Activated T-helper 1 cell treated with anti-CD3 and anti-CD28 coated beads, Interleukin-2, amount 50 U/mL, for 16 hours (primary cell): ENCODE data around the gene SLC25A31.

ENCODE experiments used
- DNase-seq, 2 donors: peaks; one replicate each; pipeline ENCODE4 v3.0.0-alpha.2; 2020; ENCODE audit warnings: low read depth in 1 of 2, low spot score in 1 of 2

Gene SLC25A31

GRCh38 chr4:127776620-127777019 lies 46.4 kb downstream of the SLC25A31 start:
- DNase-seq = no peak

DNA sequence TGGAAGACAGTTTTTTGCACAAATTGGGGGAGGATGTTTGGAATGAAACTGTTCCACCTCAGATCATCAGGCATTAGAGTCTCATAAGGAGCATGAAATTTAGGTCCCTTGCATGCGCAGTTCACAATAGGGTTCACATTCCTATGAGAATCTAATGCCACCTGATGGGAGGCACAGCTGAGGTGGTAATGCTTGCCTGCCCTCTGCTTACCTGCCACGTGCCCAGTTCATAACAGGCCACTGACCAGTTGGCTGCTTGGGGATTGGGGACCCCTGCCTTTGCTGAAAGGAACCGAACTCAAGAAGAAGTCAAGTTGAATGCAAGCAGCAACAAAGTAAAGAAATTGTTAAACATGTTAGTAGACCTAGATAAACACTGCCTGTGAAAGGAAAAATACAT lies 47.3 kb downstream of the SLC25A31 start:
- no peak for DNase-seq

GRCh38 chr4:127778102-127778501 lies 47.9 kb downstream of the SLC25A31 start:
- DNase-seq = no peak

GRCh38 chr4:127780598-127780997 lies 50.4 kb downstream of the SLC25A31 start:
- DNase-seq = no peak

- no peak for DNase-seq
Observed at GRCh38 chr4:127781300-127782024, 51.3 kb downstream of the SLC25A31 start.

GRCh38 chr4:127782025-127782274 lies 51.8 kb downstream of the SLC25A31 start:
- DNase-seq = no peak

DNA sequence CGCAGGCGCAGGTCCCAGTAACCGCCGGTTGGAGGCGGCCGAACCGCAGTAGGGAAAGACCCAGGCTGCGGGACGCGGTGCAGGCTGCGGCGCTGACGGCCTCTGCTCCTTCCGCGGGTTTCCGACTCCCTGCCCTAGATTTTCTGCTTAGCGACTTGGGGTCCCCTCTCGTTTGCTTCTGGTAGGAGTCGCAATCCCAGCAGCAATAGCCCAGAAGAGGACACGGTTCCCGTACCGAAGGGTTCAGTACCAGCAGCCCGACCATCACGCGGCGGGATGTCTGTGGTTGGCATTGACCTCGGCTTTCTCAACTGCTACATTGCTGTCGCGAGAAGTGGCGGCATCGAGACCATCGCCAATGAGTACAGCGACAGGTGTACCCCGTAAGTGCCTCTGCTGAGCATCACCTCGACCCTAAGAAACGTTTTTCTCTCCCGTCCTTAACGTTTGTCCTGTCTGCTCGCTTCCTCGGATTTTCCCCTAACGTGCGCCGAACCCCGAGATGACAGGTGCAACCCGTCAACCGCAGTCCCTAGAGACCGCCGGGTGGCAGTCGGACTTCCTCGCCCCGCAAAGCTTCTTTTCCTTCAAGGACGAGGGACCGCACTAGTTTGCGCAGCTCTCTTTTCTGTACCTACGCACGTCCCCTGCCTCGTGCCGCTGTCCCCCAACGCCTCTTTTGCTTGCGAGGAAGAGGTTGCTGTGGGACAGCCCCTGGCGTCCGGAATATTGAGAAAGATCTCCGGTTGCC lies 52.2 kb downstream of the SLC25A31 start, which contains the start of gene HSPA4L:
Gene HSPA4L (plus strand): TSS at position 48 of the 751 bp plus-strand sequence. CDS start 229 bp downstream, at position 277.
- peak in 1 of 2 donors; percentile 17 for DNase-seq

- no peak for DNase-seq
Observed at GRCh38 chr4:127783026-127783769, 53.0 kb downstream of the SLC25A31 start.

- DNase-seq = no peak
Observed at GRCh38 chr4:127783955-127784770, 54.0 kb downstream of the SLC25A31 start.

GRCh38 chr4:127788517-127788916 lies 58.3 kb downstream of the SLC25A31 start:
- no peak for DNase-seq

DNA sequence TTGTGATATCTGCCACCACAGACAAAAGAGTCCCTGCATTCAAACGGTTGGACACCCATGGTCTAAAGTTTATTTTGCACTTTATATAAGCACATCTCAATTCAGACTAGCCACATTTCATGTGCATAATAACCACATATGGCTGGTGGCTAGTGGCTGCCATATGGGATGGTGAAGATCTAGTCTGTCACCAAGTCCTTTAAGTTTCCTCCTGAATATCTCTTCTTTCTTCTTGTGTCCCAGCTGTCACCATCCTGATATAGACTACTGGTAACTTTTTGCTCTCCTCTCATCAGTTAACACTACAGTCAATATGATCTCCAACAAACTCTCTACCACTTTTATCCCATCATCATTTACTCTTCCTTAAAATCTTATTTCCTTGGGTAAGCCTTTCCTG lies 61.2 kb downstream of the SLC25A31 start:
- no peak for DNase-seq

DNA sequence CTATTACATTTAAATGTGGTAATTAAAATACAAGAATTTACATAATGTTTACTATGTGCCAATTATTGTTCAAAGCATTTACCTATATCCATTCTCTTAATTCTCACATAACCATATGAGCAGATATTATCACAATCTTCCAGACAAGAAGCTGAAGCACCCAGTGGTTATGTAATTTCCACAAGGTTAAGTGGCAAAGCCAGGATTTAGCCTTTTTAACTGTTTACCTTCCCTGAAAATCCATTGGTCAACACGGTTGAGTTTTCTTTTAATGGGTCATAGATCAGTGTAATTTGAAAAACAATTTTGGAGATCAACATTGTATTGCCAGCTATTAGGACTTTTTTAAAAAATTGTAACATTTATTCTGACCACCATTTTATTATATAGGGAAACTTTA lies 63.3 kb downstream of the SLC25A31 start:
- DNase-seq = no peak

DNA sequence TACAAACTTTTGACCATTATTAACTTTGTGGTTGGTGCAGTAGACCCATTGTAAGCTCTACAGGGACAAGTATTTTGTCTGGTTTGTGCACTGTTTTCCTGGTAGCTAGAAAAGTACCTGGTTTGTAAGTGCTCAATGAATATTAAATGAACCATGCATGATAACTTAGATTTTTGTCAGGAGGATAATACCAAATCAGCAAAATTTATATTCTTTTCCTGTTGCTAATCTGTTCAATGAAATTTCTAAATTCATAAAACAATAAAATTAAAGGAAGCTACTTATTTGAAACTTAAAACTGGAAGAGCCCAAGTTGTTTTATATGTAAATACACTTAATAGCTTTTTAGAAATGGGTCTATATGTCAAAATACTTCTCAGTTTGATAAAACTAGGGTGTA lies 69.5 kb downstream of the SLC25A31 start:
- no peak for DNase-seq

- DNase-seq = no peak
Observed at GRCh38 chr4:127809173-127809800, 79.1 kb downstream of the SLC25A31 start.

DNA sequence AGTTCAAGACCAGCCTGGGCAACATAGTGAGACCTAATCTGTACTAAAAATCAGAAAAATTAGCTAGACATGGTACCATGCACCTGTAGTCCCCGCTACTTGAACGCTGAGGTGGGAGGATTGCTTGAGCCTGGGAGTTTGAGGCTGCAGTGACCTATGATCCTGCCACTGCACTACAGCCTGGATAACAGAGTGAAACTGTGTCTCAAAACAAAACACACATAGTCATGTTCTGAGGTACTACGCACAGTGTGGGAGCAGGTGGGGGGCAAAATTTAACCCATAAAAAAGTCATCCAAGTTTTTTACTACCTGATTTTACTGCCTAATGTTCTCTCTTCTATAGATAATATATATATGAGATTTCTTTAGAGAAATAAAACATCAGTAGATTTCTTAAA lies 80.4 kb downstream of the SLC25A31 start:
- no peak for DNase-seq

- DNase-seq = no peak
Observed at GRCh38 chr4:127822430-127822829, 92.2 kb downstream of the SLC25A31 start.
